Melanocyte of skin (primary cell): ENCODE data around the gene RUNDC1. TPM values are rescaled to one million over a fixed set of nuclear protein-coding genes. Genes with fewer than 3 reads are reported as not detected.

Experiments
- small RNA-seq, 2 donors: library from RNA; depleted of rRNA; stranded (forward); fragments of <200 nt; gene quantifications; one replicate each; pipeline ENCODE3, GENCODE V24; 2012
- total RNA-seq, 2 donors: library from RNA; depleted of rRNA; stranded (reverse); fragments of >200 nt; gene quantifications; 2 replicates each; pipeline ENCODE4 v1.2.3, GENCODE V29; 2012

Gene RUNDC1
- 1 to 10 TPM; 7.6 to 8.0 TPM for total RNA-seq

DNA sequence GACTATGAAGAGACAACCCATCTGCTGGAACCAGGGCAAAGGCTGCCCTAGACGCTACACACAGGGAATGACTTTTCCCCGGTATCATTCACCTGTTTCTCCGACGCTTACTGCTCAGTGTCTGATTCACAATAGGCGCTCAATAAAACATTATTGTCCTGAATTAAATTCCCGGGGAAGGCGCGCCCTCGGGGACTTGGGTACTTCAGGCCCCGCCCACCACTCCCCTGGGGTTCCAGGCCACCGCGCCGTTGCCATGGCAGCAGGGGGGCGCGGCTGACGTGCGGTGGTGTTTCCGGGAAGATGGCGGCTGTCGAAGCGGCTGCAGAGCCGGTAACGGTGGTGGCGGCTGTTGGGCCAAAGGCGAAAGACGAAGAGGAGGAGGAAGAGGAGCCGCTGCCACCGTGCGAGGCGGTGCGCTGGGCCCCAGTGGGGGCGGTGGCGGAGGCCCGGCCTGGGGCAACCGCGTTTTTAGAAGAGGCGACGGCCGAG lies at the start of gene RUNDC1:
TSS of gene RUNDC1 (plus strand) at position 292 of the 492 bp plus-strand sequence. CDS start at position 304, 12 bp downstream.

DNA sequence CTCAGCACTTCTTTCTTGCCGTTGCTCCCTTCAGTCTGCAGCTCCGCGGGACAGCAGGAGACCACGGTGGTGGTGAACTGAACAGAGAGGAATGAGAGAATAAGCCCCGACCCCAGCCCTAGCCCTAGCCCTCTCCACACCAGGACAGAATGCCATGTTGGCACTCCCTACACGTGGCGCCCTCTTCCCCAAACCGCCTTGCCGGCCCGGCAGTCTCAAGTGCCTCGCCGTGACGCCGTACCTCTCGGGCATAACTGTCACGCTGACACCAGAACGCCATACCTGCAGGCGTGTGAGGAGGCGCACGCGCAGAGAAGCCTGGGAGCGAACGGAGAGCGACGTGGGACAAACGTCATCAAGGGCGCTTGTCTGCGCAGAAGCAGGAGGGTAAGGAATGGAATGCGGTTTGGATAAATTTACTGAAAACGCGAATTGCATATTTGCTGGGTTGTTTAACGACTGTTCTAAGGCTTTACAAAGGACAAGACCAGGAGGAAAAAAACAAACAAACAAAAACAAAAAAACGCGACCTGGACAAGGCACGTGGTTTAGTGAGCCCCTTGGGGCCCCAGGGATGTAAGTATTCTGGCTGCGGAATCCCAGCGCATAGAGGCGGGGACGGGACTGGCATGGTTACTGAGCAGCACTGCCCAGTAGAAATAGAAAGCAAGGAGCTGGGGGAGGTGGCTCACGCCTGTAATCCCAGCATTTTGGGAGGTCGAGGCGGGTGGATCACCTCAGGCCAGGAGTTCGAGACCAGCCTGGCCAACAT lies 16.0 kb upstream of the RUNDC1 start, which contains the start of gene AARSD1:
TSS of gene AARSD1 (minus strand) at position 294 of the 772 bp plus-strand sequence. CDS start at position 280, 14 bp downstream.

DNA sequence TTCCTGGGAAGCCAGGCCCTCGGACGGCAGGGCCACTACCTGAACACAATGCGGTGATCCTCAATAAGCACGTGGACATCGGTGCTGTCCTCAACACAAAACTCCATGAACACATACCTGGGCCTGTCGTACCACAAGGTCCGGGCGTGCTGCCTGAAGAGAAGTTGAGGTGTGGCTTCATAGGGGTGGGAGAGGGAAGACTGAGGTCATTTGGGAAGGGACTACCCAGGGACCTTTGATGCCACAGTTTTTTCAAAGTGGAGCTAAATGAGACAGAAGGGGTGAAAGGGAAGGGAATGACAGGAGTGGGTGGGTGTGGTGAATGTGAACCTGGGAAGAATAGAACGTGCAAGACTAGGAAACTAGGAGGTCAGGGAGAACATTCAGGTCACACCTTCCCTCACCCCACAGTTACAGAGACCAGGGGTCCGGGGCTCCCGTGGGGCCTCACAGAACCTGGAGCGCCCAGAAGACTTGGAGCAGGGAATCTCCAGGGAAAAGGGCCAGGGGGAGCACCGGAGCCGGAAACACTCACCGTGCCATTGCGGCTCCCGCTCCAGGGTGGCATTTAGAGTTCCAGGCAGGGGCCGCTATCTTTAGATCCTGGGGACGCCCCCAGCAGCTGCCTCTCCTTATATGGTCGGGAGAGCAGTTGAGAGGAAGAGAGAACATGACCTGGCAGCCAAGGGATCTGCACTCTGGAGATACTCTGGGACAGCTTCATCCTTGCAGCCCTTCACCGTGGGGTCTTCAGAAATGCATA lies 673 bp upstream of the RUNDC1 start, which contains the start of gene PTGES3L:
TSS of gene PTGES3L (minus strand) at position 570 of the 763 bp plus-strand sequence. CDS start at position 543, 27 bp downstream.

DNA sequence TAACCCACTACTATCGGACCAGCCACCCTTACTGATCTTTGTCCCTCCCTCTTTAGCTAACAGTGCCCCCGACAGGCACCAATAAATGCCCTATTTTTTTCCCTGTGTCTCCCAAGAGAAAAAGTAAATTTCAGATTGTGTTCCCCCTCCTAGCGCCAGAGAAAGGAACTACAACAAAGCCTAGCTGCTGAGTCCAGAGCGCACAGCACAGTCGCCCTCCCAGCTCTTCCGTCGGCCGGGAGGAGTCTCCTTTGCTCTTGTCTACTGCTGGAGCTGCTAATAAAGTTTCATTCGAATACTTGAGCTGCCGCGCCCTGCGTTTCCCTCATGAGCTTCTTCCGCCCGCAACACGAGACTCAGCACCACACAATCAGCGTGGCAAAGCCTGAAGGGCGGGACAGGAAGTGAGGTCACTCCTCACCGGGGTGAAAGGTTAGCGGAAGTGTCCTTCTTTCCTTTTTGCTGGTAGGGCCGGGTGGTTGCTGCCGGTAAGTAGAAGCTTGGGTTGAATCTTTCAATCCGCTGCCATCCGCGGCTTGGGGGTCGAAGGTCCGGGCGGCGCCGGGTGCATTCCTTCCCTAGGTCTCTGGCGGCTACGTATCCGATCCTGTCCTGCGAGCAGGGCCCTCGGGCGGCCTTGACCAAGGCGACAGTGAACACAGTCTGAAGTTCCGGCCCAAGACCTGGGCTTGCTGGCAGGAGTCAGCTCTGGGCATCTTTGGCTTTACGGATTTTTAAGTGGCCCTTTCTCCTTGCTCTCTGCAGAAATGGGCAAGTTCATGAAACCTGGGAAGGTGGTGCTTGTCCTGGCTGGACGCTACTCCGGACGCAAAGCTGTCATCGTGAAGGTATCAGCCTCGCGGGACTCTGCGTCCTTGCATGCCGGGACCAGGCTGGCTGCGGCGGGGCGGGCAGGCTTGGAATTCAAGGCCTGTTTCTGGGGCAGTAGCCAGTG lies 17.9 kb downstream of the RUNDC1 start, which contains the start of gene RPL27:
TSS of gene RPL27 (plus strand) at position 436 of the 955 bp plus-strand sequence. CDS start at position 768, 332 bp downstream.

DNA sequence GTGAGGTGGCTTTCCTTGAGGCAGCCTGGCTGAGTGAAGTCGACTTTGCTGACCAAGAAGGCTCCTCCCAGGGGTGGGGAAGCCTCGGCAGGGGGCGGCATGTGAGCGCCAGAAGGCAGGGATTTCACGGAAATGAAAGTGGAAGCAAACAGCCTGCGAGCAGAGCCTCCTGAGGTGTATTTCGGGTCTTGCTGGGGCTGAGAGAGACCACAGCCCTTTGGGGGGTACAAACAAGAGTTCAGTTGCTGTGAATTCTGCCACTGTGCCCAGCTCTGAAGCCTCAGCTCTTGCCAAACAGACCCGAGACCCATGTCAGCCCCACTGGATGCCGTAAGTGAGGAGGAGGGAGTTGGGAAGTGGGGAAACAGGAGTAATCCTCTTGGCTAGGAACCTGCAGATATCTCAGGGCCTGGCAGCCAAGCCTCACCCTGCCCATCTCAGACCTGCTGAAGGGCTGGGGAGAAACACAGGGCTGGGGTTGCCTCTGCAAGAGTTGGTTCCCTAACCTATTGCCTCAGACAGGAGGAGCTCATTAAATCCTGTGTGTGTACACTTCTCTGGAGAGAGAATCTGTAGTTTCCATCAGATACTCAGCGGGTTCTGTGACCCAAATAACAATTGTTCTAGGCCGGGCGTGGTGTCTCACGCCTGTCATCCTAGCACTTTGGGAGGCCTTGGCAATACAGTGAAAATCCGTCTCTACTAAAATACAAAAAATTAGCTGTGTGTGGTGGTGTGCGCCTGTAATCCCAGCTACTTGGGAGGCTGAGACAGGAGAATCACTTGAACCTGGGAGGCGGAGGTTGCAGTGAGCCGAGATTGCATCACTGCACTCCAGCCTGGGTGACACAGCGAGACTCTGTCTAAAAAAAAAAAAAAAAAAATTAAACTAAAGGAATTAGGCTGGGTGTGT lies 26.5 kb downstream of the RUNDC1 start, which contains the start of gene IFI35:
TSS of gene IFI35 (plus strand) at position 146 of the 913 bp plus-strand sequence. CDS start at position 310, 164 bp downstream.

DNA sequence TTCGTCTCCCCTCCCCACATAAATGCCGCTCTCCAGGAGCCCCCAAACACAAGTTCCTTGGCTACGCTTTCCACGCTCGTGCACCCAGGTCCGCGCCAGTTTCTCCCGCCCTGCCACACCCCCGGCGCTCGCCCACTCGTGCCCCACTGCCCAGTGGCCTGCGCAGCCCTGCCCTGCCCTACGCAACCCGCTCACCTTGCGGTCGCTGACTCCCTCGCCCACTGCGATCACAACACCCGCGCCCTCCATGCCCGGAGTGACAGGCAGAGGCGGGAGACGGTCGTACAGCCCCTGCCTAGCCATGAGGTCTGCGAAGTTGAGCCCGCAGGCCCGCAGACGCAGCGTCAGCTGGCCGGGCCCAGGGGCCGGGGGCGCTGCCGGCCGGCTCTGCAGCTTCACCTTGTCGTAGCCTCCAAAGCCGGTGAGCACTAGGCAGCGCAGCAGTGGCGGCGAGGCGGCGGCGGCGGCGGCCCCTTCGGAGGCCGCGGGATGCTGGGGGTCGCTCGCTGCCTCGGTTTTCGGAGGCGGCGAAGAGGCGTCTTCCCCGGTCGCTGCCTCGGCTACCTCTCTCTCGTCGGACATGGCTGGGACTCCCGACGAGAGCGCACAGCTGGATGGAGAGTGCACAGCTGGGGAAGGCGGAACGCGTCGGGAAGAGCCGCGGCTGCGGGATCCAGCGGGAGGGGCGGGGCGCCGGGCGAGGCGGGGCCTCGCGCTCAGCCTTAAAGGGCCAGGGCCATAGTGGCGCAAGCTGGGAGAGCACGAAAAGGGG lies 41.6 kb downstream of the RUNDC1 start, which contains the start of gene VAT1:
TSS of gene VAT1 (minus strand) at position 645 of the 772 bp plus-strand sequence. CDS start at position 582, 63 bp downstream.

DNA sequence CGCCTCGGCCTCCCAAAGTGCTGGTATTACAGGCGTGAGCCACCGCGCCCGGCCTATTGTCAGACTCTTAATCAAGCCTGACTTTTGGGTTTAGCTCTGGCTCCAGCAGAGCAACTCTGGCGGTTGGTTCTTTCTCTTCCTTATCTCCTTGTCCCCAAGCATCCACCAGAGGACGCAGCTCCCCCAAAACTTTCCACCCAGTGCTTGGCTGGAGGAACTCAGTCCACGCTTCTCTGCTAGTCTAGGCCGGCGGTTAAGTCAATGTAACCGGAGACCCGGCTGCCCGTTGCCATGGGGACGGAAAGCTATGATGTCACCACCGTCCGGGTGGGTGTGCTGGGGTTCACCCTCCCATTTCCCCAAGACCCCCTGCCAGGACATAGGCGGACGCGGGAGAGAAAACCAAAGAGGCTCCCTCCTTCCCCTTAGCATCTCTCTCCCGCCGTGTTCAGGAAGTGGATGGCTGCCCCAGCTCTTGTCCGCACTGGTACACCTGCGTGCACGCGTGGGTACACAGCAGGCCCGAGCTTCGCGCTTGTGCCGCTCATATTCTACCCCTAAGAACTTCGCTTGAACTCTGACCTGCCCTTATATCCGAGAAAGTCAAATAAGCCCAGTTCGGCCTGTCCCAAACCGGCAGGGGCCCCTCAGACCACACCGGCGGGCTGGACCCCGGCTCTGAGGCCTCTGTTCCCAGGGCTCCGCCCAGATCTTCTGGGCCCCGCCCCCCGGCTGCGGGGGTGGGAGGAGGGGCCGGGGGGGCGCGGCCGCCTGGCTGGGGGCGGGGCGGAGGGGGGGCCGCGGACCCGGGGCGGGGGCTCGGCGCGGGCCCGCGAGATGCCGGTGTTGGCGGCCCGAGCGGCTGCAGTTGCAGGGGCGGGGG lies 44.3 kb downstream of the RUNDC1 start, which contains the start of gene RND2:
TSS of gene RND2 (plus strand) at position 825 of the 883 bp plus-strand sequence. CDS start 117 bp downstream, outside the sequence.

Small RNAs within 50 kb of the gene (small RNA-seq; reads per million reads assigned to genes)
- gene AARSD1: 0.17 to 0.43 reads per million in 2 donors
- gene RF00561: 0 to 0.04 reads per million in 2 donors

Other genes starting within 250 kb of the RUNDC1 start
- 10 to 100 TPM; 11.0 to 24.8 TPM for gene EZH1, start 235.5 kb upstream of the RUNDC1 start, total RNA-seq
- gene RAMP2, start 219.3 kb upstream of the RUNDC1 start, total RNA-seq: 1 to 10 TPM in 1 of 2 donors, under 1 TPM in 1; 0.67 to 1.0 TPM
- 10 to 100 TPM; 63.3 to 73.3 TPM for gene VPS25, start 207.1 kb upstream of the RUNDC1 start, total RNA-seq
- gene WNK4, start 200.0 kb upstream of the RUNDC1 start, total RNA-seq: not detected
- 10 to 100 TPM; 68.8 to 96.9 TPM for gene COA3, start 181.9 kb upstream of the RUNDC1 start, total RNA-seq
- under 1 TPM in 1 of 2 donors, not detected in 1; under 0.01 TPM for gene CNTD1, start 181.7 kb upstream of the RUNDC1 start, total RNA-seq
- gene BECN1, start 156.3 kb upstream of the RUNDC1 start, total RNA-seq: 10 to 100 TPM; 68.8 to 94.9 TPM
- 100 to 1,000 TPM; 113 to 178 TPM for gene PSME3, start 147.2 kb upstream of the RUNDC1 start, total RNA-seq
- 1 to 10 TPM in 1 of 2 donors, under 1 TPM in 1; 1.00 to 1.0 TPM for gene AOC2, start 136.0 kb upstream of the RUNDC1 start, total RNA-seq
- under 1 TPM; under 0.01 TPM for gene AOC3, start 129.4 kb upstream of the RUNDC1 start, total RNA-seq
- gene G6PC1, start 79.8 kb upstream of the RUNDC1 start, total RNA-seq: not detected
- gene AARSD1, start 16.1 kb upstream of the RUNDC1 start, total RNA-seq: 10 to 100 TPM; 12.4 to 12.7 TPM
- under 1 TPM; 0.33 to 0.34 TPM for gene PTGES3L, start 485 bp upstream of the RUNDC1 start, total RNA-seq
- 1,000 to 10,000 TPM in 1 of 2 donors, 100 to 1,000 TPM in 1; 783 to 1,366 TPM for gene RPL27, start 17.9 kb downstream of the RUNDC1 start, total RNA-seq
- gene IFI35, start 26.2 kb downstream of the RUNDC1 start, total RNA-seq: 100 to 1,000 TPM; 167 to 255 TPM
- 100 to 1,000 TPM; 400 to 703 TPM for gene VAT1, start 41.8 kb downstream of the RUNDC1 start, total RNA-seq
- gene RND2, start 44.7 kb downstream of the RUNDC1 start, total RNA-seq: under 1 TPM; 0.33 to 0.34 TPM
- 10 to 100 TPM; 30.6 to 46.6 TPM for gene BRCA1, start 144.8 kb downstream of the RUNDC1 start, total RNA-seq
- gene NBR1, start 190.6 kb downstream of the RUNDC1 start, total RNA-seq: 10 to 100 TPM; 72.9 to 93.6 TPM
- gene TMEM106A, start 231.3 kb downstream of the RUNDC1 start, total RNA-seq: 1 to 10 TPM; 2.7 to 4.1 TPM
- gene CCDC200, start 248.1 kb downstream of the RUNDC1 start, total RNA-seq: not detected